Measurements from ENCODE around the gene ANO2.

ANO2 gene

DNA sequence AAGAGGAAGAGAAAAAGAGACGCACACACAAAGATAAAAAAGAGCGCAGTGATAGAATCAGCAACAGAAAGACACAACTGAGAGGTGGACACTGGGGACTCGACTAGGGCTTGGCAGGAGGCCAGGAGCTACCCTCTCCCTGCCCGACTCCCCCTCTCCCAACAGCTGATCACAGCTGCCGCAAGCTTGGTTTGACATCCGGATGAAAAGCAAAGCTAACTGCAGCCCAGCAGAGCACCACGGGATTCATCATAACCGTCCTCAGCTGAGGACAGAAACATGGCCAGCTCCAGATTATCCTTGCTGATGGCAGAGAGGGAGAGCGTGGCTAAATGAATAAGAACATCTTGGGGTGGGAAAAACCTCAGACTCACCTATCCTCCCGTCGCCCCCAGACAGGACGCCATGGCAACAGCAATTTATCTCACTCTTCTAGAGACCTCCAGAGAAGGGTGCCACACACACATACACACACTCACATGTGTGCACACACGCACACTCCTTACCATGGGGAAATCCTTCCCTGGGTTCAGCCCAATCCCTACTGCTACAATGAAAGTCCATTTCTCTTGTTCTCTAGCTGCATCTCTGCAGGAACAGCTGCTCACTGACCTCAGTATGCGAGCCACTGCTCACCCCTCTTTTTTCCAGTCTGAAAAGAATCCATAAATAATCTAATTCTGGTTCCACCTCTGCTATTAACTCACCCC, 377.9 kb downstream of the ANO2 start:
- Histone ChIP-seq H3K4me3 (ENCODE audit: low read length) (no peak overlapping the region), H3K9ac (ENCODE audit: low read length) (no peak overlapping the region), H3K27me3 (ENCODE audit: low read depth, low read length) (peaks cover 13% of the 10 kb centered on the region; the same call in 1 of the 2 replicates), H4K20me1 (ENCODE audit: insufficient read depth, low read length) (no peaks in the 10 kb centered on the region), H3K36me3 (replicated peaks; ENCODE audit: low read depth, low read length) (no peaks in the 10 kb centered on the region), H3K9me3 (ENCODE audit: insufficient read depth, low read length) (no peaks in the 10 kb centered on the region), H3K27ac (ENCODE audit: low read length) (no peak overlapping the region), H2AFZ (ENCODE audit: low read depth, low read length) (no peak overlapping the region), H3K4me2 (ENCODE audit: low read length) (no peak overlapping the region), H3K4me1 (ENCODE audit: low read length) (no peaks in the 10 kb centered on the region), H3K79me2 (ENCODE audit: low read length) (no peaks in the 10 kb centered on the region)
- TF ChIP-seq, protein P1, sequence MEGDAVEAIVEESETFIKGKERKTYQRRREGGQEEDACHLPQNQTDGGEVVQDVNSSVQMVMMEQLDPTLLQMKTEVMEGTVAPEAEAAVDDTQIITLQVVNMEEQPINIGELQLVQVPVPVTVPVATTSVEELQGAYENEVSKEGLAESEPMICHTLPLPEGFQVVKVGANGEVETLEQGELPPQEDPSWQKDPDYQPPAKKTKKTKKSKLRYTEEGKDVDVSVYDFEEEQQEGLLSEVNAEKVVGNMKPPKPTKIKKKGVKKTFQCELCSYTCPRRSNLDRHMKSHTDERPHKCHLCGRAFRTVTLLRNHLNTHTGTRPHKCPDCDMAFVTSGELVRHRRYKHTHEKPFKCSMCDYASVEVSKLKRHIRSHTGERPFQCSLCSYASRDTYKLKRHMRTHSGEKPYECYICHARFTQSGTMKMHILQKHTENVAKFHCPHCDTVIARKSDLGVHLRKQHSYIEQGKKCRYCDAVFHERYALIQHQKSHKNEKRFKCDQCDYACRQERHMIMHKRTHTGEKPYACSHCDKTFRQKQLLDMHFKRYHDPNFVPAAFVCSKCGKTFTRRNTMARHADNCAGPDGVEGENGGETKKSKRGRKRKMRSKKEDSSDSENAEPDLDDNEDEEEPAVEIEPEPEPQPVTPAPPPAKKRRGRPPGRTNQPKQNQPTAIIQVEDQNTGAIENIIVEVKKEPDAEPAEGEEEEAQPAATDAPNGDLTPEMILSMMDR (IDR thresholded peaks at IDR 0.05; ENCODE audit: low read depth, low read length), result no peak

DNA sequence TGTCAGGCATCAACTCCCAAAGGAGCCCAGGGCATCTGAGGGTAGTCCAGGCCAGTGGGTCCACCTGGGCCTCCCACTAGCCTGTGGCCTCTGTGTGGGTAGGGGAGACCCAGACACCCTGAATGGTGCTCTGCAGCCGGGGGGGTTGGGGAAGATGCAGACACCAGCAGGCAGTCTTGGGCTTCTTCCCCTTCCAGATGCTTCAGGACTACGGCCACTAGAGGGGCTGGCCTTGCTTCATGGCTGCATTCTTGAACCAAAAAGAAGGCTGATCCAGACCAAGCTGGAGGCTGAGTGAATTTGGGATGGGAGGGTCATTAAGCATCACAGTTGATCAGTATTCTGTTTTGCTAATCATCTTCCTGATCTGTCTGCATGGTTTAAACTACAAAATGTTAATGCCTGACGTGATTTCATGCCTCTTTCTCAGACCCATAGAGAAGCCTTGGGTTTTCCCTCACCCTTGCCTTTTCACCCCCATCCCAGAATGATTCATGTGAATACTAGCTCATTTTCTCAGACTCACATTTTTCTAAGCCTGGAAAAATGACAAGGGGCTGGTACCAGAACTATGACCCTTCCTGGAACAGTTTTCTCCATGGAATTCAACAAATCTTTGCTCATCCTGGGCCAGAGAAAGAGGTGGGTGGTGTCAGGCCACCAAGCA, 379.0 kb downstream of the ANO2 start:
- TF ChIP-seq, protein P1 (IDR thresholded peaks at IDR 0.05; ENCODE audit: low read depth, low read length), result no peak
- TF ChIP-seq EZH2phosphoT487 (IDR thresholded peaks at IDR 0.05; ENCODE audit: low read depth), result no peak
- Histone ChIP-seq H3K9me3 (ENCODE audit: insufficient read depth, low read length) (no peaks in the 10 kb centered on the region), H4K20me1 (ENCODE audit: insufficient read depth, low read length) (no peaks in the 10 kb centered on the region), H3K4me1 (ENCODE audit: low read length) (no peaks in the 10 kb centered on the region), H3K36me3 (replicated peaks; ENCODE audit: low read depth, low read length) (no peaks in the 10 kb centered on the region), H3K4me3 (ENCODE audit: low read length) (no peak overlapping the region), H3K4me2 (ENCODE audit: low read length) (no peak overlapping the region), H3K27me3 (ENCODE audit: low read depth, low read length) (peaks cover 12% of the 10 kb centered on the region; the same call in 1 of the 2 replicates), H3K79me2 (ENCODE audit: low read length) (no peaks in the 10 kb centered on the region), H2AFZ (ENCODE audit: low read depth, low read length) (no peak overlapping the region), H3K9ac (ENCODE audit: low read length) (no peak overlapping the region), H3K27ac (ENCODE audit: low read length) (no peak overlapping the region)

DNA sequence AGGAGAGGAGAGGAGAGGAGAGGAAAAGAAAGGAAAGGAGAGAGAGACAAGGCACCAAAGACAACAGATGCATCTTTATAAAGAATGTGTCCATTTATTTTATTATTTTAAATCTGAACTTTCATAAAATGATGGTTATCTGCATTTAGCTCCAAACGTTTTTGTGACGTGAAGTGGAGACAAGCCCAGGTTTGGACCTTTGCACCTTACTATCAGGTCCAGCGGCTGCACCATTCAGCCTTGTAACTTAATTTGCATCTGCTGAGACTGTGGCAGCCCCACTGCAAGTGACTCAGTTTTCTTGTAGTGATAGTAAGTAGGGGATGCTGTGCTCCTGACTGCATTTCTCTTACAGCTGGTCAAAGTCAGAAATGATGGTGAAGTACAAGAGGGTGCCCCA, 382.5 kb downstream of the ANO2 start:
- Histone ChIP-seq H4K20me1 (ENCODE audit: insufficient read depth, low read length) (no peaks in the 10 kb centered on the region), H3K9me3 (ENCODE audit: insufficient read depth, low read length) (no peaks in the 10 kb centered on the region), H3K27ac (ENCODE audit: low read length) (no peak overlapping the region), H3K79me2 (ENCODE audit: low read length) (no peaks in the 10 kb centered on the region), H3K4me3 (ENCODE audit: low read length) (no peak overlapping the region), H3K4me1 (ENCODE audit: low read length) (no peaks in the 10 kb centered on the region), H3K9ac (ENCODE audit: low read length) (no peak overlapping the region), H3K36me3 (replicated peaks; ENCODE audit: low read depth, low read length) (no peaks in the 10 kb centered on the region), H3K27me3 (ENCODE audit: low read depth, low read length) (0 out of 2 replicates have a peak, but pooled peaks cover 3% of the 10 kb centered on the region), H2AFZ (ENCODE audit: low read depth, low read length) (no peak overlapping the region), H3K4me2 (ENCODE audit: low read length) (no peak overlapping the region)
- TF ChIP-seq, protein P1 (IDR thresholded peaks at IDR 0.05; ENCODE audit: low read depth, low read length), result no peak
- no peak for TF ChIP-seq EZH2phosphoT487 (IDR thresholded peaks at IDR 0.05; ENCODE audit: low read depth)

DNA sequence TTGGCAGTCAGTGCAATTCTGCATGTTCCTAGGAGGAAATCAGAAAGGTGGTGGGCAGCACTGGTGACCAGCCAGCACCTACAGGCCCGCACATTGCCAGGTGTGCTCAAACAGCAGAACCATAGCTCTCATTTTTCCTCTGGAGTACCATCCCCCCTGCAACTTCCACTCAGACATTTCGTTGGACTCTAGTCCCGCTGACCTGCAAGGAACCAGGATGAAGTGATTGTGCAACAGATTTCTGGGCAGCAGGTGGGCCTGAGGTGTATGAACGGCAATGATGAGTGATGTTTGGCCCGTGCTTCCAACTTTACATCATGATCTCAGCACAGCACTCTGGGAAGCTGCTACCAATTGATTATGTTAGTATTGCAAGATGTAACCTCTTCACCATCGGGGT, 383.2 kb downstream of the ANO2 start:
- Histone ChIP-seq H3K4me3 (ENCODE audit: low read length) (no peak overlapping the region), H3K4me1 (ENCODE audit: low read length) (no peaks in the 10 kb centered on the region), H4K20me1 (ENCODE audit: insufficient read depth, low read length) (no peaks in the 10 kb centered on the region), H3K79me2 (ENCODE audit: low read length) (no peaks in the 10 kb centered on the region), H3K27ac (ENCODE audit: low read length) (no peak overlapping the region), H3K9ac (ENCODE audit: low read length) (no peak overlapping the region), H3K27me3 (ENCODE audit: low read depth, low read length) (0 out of 2 replicates have a peak, but pooled peaks cover 3% of the 10 kb centered on the region), H3K9me3 (ENCODE audit: insufficient read depth, low read length) (no peaks in the 10 kb centered on the region), H3K36me3 (replicated peaks; ENCODE audit: low read depth, low read length) (no peaks in the 10 kb centered on the region), H3K4me2 (ENCODE audit: low read length) (no peak overlapping the region), H2AFZ (ENCODE audit: low read depth, low read length) (no peak overlapping the region)
- no peak for TF ChIP-seq EZH2phosphoT487 (IDR thresholded peaks at IDR 0.05; ENCODE audit: low read depth)
- TF ChIP-seq, protein P1 (IDR thresholded peaks at IDR 0.05; ENCODE audit: low read depth, low read length), result no peak
